Measurements from ENCODE around the gene PTCHD4. TPM values are rescaled to one million over a fixed set of nuclear protein-coding genes. Genes with fewer than 3 reads are reported as not detected.

PTCHD4 gene
- polyA plus RNA-seq, 1 donor, result 0.97 TPM

DNA sequence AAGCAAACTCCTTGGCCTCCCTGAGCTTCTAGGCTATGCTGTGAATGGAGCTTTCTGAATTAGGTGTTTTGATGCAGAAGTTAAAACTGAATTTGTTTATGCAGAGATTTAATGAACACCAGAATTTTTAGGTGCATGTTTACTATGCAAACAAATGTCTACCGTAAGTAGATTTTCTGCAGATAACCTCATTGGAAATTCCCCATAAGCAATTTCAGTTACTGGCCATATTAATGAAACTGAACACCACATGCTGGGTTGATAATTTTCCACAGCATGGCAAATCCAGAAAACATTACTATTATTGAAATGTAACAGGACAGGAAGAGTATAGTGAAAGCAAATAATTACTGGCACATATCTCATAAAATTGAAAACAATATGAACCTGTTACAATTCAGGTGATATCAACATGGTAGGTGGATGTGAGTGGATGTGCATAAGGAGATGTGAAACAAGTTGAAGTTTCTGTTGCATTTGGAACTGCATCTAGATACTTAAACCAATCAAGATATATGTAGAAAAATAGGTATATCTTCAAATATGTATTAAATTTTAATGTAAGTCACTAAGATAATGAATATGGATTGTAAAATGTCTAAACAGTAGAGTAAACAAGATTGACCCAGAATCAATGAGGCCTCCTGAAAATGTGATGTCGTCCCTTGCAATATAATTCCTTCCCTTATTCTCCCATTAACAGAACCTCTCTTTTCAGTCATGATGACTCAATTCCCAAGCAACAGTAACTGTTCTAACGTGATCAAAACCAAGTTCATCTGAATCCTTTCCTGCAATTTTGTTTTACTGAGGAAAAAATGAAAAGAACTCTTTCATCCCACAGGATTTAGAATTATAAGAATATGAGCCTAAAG, 11.0 kb downstream of the PTCHD4 start:
- no peak for DNase-seq (ENCODE audit: low read depth)

DNA sequence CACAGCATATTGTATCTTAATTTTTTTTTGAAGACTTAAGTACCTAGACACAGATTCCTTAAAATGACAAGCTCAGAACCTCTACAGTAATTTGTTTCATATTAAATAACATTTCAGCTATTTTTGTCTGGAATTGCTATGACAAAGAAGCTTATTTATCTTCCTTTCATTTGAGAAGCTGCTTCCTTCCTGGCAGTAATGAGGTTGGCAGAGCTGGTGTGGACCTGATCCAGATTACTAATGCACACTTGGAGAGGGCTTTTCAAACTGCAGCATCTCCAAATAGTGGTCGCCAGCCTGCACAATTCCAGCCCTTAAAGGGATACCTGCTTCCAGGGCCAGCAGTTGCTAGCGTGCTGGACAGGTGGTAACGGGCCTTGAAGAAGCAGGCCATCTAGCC, 12.1 kb downstream of the PTCHD4 start:
- DNase-seq (ENCODE audit: low read depth), result no peak

DNA sequence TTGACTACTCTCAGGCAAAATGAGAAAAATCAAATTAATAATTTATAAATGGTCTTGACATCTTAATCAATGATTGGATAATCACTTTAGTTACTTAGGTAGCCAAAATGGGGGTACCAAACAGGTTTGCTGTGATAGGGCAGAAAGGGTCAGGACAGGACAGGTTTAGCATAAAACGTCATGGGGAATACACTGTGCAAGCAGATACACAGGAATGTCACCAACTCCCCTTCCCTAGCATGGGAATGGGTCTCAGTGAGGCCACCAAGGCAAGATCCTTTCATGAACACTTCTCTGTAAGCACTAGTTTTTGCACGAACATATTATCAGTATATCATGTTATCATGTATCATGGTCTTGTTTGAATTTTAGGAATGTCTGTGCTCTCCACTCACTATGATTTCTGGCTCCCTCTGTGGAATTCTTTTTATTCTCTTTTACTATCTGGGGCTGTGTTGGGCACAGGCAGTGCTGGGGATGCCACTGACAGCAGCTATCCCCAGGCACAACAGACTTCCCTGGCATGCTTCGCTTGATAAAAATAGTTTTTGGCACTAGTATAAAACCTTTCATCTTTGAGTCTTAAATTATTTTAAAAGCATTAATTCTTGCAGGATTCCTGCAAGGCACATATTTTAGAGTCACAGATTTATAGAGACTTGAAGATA, 18.3 kb downstream of the PTCHD4 start:
- no peak for DNase-seq (ENCODE audit: low read depth)

DNA sequence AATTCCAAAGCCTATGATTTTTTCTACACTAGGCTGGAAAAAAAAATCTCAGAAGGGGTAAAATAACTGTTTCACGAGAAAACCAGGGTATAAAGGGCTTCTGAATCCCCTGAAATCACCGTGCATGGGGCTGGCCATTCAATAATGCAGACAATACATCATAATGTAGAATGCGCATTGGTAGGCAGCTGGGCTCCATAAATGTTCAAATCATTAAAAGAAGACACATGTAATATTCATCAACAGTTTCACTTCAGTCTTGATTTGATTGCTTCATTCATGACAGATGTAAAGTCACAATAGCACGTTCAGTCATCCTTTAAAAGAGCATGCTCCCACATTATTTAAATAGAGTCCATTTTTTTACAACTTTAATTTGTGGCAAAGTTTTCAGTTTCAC, 20.5 kb downstream of the PTCHD4 start:
- no peak for DNase-seq (ENCODE audit: low read depth)

DNA sequence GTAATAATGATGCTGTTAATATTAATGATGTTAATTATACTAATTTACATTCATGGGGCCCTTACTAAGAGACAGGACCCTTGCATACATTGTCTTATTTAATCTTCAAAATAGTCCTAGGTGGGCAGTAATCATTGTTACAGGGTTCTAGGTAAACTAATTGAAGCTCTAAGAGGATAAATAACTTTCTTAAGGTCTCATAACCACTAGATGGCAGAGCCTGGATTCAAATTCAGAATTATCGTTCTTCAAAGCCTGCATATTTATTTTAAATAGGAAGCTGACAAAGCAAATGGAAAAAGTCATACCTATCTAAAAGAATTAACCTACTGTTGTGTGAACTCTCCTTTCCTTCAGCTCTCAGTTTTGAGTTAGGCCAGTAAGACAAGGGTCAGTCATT, 23.5 kb downstream of the PTCHD4 start:
- DNase-seq (ENCODE audit: low read depth), result no peak

DNA sequence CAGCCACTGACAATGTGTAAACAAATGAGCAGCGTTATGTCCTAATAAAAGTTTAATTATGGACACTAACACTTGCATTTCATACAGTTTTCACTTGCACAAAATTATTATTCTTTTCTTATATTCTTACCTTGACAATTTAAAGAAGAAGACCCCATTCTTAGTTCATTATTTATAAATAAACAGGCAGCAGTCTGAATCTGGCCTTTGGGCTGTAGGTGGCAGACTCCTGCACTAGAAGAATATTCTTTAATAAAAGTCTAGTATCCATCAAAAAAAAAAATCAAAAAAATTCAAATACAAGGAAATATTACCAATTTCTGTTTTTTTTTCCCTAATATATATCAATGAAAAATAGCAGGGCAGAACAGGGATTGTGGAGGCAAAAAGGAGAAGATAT, 24.8 kb downstream of the PTCHD4 start:
- no peak for DNase-seq (ENCODE audit: low read depth)

DNA sequence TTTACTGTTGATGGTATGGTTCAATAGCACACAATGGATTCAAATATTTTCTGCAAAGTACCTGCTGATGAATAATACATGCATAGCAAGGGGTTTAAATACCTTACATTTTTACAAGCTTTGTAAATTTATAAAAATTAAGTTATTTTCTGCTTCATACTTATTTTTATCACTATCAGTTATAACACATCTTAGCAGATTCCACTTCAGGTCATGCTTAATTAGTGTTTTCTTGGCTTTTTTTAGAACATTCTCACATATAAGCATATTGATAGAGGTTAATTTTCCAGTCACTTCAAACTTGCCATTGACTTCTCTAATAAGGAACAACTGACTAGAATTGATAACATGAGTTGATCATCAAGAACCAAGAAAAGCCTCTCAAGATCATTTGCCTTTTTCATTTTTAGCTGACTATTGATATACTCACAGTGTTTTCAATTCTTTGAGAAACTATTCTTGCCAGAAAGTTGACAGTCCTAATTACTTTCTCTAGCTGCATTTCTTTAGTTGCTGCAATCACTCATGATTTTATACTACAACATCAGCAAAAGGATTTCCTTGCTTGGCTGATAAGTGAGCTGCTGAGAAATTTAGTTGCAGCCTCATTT, 25.8 kb downstream of the PTCHD4 start:
- no peak for DNase-seq (ENCODE audit: low read depth)

DNA sequence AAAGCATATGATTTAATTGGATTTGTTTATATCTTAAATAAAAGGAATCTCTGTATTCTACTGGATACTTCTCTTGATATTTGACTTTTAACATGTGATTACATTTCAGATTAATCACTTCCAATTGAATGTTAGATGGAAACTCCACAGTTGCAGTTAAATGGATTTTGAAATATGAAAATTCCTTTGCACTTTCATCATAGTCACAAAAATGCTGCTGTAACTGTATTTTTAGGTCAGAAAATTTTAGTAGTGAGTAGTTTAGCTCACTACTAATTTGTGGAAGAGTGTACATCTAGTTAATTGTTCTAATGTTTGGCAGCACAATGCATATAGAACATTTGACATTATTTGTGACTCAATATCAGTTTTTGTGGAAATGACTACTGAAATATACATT, 26.8 kb downstream of the PTCHD4 start:
- no peak for DNase-seq (ENCODE audit: low read depth)

DNA sequence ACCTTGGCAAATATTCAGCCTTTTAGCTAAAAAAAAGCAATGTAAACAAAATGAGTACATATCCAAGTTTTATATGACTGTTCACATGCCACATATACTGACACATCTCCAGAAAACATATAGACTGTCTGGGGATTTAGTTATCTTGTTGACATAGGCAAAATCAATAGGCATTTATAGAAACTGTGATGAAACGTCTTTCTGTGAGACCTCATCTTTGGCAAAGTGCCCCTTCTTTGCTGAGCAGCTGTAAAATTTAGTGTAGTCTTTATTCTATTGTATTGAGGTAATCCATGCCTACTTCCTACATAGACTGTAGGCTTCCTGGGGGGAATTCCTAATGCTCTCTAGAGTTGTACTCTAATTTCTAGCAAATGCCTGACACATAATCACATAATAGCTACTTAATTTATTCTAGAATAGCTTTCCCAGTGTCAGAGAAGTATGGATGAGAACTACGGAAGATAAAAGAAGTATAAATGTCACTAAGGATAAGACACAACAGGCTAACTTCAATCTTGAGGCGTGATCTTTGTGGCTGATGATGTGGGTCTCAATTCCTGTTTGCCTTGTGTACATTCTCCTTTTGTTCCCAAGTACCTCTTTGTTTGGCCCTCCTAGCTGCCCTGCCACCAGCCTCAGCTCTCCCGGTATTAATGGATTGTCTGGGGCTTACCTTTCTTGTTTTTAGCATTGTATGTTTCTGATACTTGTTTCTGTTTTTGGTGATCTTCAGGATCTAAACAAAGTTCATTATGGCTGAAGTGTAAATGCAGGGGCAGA, 30.6 kb downstream of the PTCHD4 start:
- no peak for DNase-seq (ENCODE audit: low read depth)

DNA sequence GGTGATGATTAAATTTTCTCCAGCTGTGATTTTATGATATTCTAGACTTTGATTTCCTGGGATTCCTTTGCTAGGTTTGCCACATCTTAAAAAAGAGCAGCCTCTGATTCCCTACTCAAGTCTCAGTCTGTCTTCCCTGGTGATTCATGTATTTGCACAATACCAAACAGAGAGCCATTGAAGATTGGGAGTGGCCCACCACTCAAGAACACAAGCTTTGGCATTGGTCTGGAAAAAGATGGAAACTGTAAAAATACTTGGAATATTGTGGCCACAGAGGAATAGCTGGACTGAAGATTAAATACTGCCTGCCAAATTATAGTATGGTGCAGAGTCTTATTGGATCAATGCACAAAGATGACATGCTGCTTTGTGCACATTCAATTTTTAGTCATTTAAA, 32.9 kb downstream of the PTCHD4 start:
- peak; percentile 9 for DNase-seq (ENCODE audit: low read depth)

DNA sequence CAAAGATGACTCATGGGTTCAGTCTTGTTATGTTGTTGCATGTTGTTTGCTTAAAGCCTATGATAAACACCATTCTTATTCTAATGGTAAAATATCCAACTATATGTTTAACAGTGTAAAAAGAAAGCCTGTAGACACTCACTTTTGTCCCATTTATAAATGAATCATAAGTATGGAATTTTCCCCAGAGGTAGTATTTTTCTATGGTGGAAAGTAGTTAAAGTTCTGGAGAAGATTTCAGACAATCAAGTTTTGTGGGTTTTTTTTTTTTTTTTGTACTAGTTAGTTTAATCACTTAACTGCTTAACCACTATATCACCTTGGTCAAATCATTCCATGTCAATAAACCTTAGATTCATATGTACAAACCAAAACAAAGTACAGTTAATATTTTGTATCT, 35.8 kb downstream of the PTCHD4 start:
- DNase-seq (ENCODE audit: low read depth), result no peak

DNA sequence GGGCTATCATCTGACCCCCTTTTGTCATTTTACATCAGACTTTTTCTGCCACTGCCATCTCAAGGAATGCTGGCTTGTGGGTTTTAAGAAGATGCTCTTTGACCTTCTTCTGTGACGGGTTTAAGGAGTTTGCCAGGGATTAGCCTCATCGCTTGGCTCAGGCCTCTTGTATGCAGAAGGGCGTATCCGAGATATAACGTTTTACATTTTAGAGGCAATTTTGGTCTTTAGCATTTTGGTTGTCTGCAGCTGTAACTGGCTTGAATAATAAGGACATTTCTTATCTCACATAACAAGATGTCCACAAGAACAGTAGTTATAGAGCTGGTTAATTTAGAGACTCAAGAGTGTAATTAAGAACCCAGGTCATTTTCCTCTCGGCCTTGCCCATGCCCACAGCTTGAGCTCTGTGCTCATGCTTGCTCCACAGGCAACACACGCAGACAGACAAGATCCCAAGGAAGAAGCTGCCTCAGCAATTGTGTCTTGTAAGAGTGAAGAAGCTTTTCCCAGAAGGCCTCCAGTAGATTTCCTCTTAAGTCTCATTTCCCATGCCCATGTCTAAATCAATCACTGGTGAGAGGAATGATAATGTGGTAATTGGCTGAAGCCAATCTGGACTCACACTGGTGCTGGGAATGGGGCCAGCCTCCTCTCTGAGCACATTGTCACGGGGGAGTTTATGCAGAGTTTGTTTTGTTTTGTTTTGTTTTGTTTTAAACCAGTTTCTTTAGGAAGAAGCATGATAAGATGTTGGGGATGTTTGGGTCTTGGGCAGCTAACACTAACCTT, 36.8 kb downstream of the PTCHD4 start:
- no peak for DNase-seq (ENCODE audit: low read depth)

DNA sequence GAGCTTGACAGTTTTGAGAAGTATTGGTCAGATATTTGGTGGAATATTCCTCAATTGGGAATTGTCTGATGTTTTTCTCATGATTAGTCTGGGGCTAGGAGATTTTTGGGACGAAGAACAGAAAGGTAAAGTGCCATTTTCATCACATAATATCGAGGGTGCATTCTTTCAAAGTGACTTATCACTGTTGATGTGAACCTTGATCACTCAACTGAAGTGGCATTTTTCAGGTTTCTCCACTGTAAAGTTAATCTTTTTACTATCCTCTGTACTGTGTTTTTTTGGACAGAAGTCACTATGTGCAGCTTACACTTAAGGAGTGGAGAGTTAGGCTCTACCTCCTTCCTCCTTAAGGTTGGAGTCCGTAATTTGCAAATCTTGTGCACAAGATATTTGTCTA, 39.2 kb downstream of the PTCHD4 start:
- DNase-seq (ENCODE audit: low read depth), result no peak

DNA sequence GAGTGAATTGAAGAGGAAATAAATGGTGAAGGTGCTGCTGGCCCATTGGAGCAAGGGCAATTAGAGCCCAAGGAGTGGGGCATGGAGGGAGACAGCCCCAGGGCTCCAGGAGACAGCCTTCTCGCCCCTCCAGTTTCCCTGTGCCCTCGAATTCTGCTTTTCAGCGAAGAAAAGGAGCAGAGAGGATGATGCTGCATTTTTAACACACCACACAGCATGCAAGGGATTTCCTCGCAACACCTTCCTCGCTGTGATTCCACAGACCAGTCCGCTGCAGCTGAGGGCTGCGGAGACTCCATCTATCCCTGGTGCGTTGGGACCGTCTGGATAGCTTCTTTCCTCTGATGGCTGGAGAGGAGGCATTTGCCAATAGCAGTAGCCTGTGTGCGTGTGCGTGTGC, 41.7 kb downstream of the PTCHD4 start:
- DNase-seq (ENCODE audit: low read depth), result no peak

DNA sequence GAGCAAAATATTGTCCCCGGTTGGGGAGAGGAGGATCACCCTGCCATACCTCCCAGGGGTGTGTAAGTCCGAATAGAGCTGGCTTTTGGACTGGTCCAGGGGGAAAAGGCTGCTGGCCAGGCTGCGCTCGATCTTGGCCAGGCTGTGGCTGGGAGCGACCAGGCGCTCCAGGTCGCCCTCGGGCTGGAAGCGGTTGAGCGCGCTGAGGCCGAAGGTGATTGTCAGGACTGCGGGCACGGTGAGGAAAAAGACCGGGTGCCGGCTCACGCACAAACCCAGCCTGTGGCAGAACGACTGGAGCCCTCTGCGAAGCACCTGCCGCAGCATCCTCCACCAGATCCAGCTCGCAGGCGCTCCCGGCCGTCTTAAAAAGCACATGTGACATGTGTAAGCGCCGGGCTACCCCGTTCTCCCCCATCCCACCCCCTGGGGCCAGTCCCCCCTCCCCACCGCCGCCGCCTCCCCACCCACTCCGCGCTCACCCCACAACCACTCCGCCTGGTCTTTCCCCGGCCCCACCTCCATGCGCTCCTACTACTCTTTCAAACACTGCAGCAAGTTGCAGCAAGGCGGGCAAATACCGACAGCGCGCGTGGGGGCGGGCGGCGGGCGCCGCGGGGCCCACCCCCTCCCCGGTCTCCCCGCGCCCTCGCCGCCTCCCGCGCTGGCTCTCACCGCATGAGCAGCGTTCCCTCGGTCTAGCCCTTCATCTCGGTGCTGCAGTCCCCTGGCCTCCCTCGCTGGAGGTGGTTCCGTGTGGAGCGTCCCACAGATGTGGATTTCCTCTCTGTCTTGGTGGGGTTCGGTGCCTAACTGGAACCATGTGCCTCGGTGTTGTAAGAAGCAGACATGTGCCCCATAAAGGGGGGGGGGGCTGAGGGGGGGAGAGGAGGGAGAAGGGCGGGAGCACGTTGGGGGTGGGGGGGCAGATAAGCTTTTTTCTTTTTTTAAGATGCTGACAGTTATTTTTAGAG, 42.4 kb downstream of the PTCHD4 start:
- no peak for DNase-seq (ENCODE audit: low read depth)

DNA sequence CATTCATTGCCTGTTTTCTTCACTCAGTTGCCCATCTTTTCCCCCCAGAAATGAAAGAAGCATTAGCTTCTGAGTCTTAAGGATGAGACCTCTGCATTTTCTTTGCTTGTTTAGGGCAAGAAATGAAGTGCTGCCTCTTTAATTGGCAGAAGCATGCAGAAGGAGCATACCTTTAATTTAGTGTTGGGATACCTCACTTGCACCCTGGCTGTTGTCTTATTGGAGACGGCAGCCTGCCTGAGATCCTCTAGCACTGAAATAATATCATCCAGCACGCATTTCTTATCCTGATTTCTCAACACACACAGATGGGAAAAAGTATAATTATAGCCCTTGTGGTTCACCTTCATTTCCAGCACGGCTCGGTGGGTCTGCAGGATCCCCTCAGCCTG, 43.1 kb downstream of the PTCHD4 start:
- no peak for DNase-seq (ENCODE audit: low read depth)

DNA sequence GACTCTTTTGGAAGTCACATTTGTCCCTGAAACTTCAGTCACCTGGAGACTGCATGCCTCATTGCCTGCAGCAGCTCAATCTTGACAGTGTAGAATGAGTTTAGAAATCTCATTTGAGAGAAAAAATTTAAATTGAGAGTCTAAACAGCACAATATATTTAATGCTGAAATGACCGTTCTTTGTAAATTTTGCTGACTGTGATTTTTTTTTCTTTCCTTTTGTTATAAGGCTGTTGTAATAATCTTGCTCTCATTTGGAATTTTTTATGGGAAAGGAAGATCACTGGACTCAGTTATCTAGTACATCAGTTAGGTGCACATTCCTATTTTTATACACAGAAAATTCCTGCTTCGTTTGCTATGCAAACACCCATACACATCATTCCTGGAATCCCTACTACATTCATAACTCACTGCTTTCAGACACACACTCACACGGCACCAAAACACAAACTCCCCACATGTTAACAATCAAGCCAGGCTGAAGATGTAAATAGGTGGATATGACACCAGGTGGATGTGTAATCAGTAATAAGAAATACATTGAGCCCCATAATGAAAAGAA, 43.8 kb downstream of the PTCHD4 start:
- no peak for DNase-seq (ENCODE audit: low read depth)

DNA sequence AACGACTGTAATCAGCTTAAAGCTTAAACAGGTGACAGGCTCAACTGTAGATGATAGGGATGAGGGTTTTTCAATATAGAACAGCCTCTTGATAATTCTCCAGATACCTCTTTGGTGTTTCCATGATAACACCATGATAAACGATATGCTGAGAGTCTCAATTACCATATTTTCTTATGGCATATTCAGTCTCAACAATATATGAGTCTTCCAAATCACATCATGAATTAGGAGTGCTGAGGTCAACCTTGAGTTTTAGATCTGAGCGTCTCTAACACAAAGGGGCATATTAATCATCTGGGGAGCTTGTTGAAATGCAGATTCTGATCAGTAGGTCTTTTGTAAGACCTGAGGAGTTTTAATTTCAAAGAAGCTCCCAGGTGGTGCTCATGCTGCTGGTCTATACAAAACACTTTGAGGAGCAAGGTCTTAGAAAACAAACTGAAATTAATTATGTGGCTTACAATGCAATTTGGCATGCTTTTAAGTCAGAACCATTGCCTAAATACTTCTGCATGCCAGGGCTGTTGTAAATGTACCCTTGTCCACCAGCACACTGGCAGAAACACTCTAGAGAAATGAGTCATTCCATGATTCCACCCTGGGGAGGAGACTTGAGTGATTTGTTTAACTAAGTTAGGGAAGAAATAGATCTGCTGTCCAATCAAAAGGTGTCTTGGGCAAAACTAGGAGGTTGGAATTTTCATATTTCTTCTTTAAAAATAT, 49.6 kb downstream of the PTCHD4 start:
- no peak for DNase-seq (ENCODE audit: low read depth)
